Panc1 (cell line): ENCODE measurements around the gene RGS14. TPM values are rescaled to one million over a fixed set of nuclear protein-coding genes. Genes with fewer than 3 reads are reported as not detected.

Experiments
- ATAC-seq: fragments of 200-7000 bp; cut with Tn5 transposase; 2 replicates; pipeline ENCODE4 v1.9.1; 2020; ENCODE audit warnings: mild to moderate bottlenecking, moderate library complexity
- BruUV-seq: library from RNA; stranded (reverse); fragments of 400-500 nt; replicated peaks from 2 replicates; lab custom pipeline; 2021; lab: Mats Ljungman, UMichigan
- CTCF ChIA-PET: fragments of 300-600 bp; sonication (Branson Sonifier 250); formaldehyde crosslinking; loops from one replicate; lab custom pipeline; 2022; ENCODE audit warnings: antibody characterized with exemption; lab: Charles Lee
- POLR2A ChIA-PET: fragments of 300-600 bp; sonication (Branson Sonifier 250); formaldehyde crosslinking; loops from one replicate; lab custom pipeline; 2022; ENCODE audit warnings: antibody characterized with exemption; lab: Charles Lee
- DNase-seq: peaks from one replicate; pipeline ENCODE4 v3.0.0-alpha.2; 2010; ENCODE audit warnings: low read depth, low spot score
- H3K27ac ChIP-seq: 2 replicates; pipeline ENCODE4 v1.5.1; 2011; ENCODE audit warnings: mild to moderate bottlenecking, low read length, inconsistent platforms
- H3K27me3 ChIP-seq: fragments of 200-500 bp; sonication (Bioruptor generic); 2 replicates; pipeline ENCODE4 v1.6.0; 2014; ENCODE audit warnings: low read length, inconsistent platforms; ENCODE audit not compliant: control insufficient read depth, insufficient read depth
- H3K36me3 ChIP-seq: fragments of 200-500 bp; sonication (Bioruptor generic); 2 replicates; pipeline ENCODE4 v1.5.1; 2014; ENCODE audit warnings: inconsistent platforms, mild to moderate bottlenecking, low read length, moderate library complexity; ENCODE audit not compliant: control insufficient read depth, insufficient read depth
- H3K4me1 ChIP-seq: 2 replicates; pipeline ENCODE4 v1.5.1; 2011; ENCODE audit warnings: inconsistent platforms, mild to moderate bottlenecking, low read length, moderate library complexity; ENCODE audit not compliant: control insufficient read depth, insufficient read depth
- H3K4me3 ChIP-seq, 2 experiments: 2 replicates each; pipeline ENCODE4 v1.5.1; 2011 to 2012; ENCODE audit warnings: low read depth in 2 of 2, low read length in 2 of 2, mild to moderate bottlenecking in 2 of 2, inconsistent platforms in 1 of 2, moderate library complexity in 1 of 2
- H3K9me3 ChIP-seq: fragments of 200-500 bp; sonication (Bioruptor generic); 2 replicates; pipeline ENCODE4 v1.5.1; 2014; ENCODE audit warnings: low read depth, mild to moderate bottlenecking, inconsistent platforms, low read length, moderate library complexity; ENCODE audit not compliant: control insufficient read depth, insufficient read depth
- CTCF ChIP-seq: fragments of 450-650 bp; IDR thresholded peaks from 2 replicates; pipeline ENCODE4 v1.5.1; 2017; ENCODE audit warnings: mild to moderate bottlenecking
- POLR2AphosphoS5 ChIP-seq: IDR thresholded peaks from 2 replicates; pipeline ENCODE4 v1.6.1; 2012; ENCODE audit warnings: mild to moderate bottlenecking, low read depth, low read length, moderate library complexity
- REST ChIP-seq, 2 experiments: IDR thresholded peaks; 2 replicates each; pipeline ENCODE4 v1.6.1; 2011 to 2012; ENCODE audit warnings: low read depth in 2 of 2, control low read depth in 1 of 2, low read length in 1 of 2, mild to moderate bottlenecking in 1 of 2, moderate library complexity in 1 of 2; ENCODE audit not compliant: insufficient read depth in 1 of 2
- SIN3A ChIP-seq: IDR thresholded peaks from 2 replicates; pipeline ENCODE4 v1.6.1; 2012; ENCODE audit warnings: low read depth, mild to moderate bottlenecking, low read length, moderate library complexity, borderline replicate concordance; ENCODE audit not compliant: insufficient read depth
- TCF7L2 ChIP-seq: IDR thresholded peaks from 2 replicates; pipeline ENCODE4 v1.6.1; 2011; ENCODE audit warnings: mild to moderate bottlenecking, low read depth, low read length, inconsistent platforms
- in situ Hi-C: cut with HindIII; loops from 2 replicates; pipeline ENCODE4 v1.10.0; 2016; ENCODE audit warnings: low sequenced_read_pairs, low pct_unique_long_range_greater_than_20kb
- intact Hi-C: fragments of 100-400 bp; cut with micrococcal nuclease; formaldehyde crosslinking; loops from one replicate; pipeline ENCODE4 v1.10.0; 2022; ENCODE audit not compliant: unreplicated experiment
- total RNA-seq: library from RNA; stranded (reverse); gene quantifications from one replicate; pipeline ENCODE4 v1.2.1, GENCODE V29; 2021; ENCODE audit not compliant: unreplicated experiment

Gene RGS14
- total RNA-seq, 1 experiment from 2014 or later: 13.5 TPM

- no peak for DNase-seq
- H3K27me3 ChIP-seq: no peaks in the 10 kb centered on the region
- ChIA-PET CTCF (interaction anchor here (1.6 kb wide), 1 partner anchor 79 kb away, joined by 5 read pairs; no protein-coding TSS in a partner anchor), POLR2A (no interaction called here)
- intact Hi-C loops (loop anchor here (10.0 kb wide), 1 partner anchor 143 kb away; no protein-coding TSS in a partner anchor), in situ Hi-C loops (no loop called here)
- TF ChIP-seq REST (IDR thresholded peaks at IDR 0.05; ENCODE audit: insufficient read depth in 1 of 2, low read depth in 2 of 2, low read length in 1 of 2) (no peak), CTCF (no peak), TCF7L2 (no peak), POLR2AphosphoS5 (no peak), SIN3A (no peak)
- no peaks in the 10 kb centered on the region for H3K9me3 ChIP-seq
- peak; percentile 30 for ATAC-seq
- no peaks in the 10 kb centered on the region; the same call in none of the 2 replicates for H3K36me3 ChIP-seq
- H3K4me3 ChIP-seq: peak overlapping the region; percentile 39 to 58
- no TSS peak for BruUV-seq
- H3K4me1 ChIP-seq: peaks cover 12% of the 10 kb centered on the region
- H3K27ac ChIP-seq: no peak overlapping the region; the same call in 1 of the 2 replicates
Measured at GRCh38 chr5:177311392-177311722, 46.4 kb upstream of the RGS14 start.

- CTCF ChIA-PET: no interaction called here
- no peak for DNase-seq
- Histone ChIP-seq H3K27ac (peak within 1 kb of the TSS; percentile 76), H3K9me3 (no peaks in the 10 kb centered on the region), H3K4me1 (peaks cover 12% of the 10 kb centered on the region), H3K27me3 (no peaks in the 10 kb centered on the region), H3K36me3 (no peaks in the 10 kb centered on the region; the same call in 1 of the 2 replicates), H3K4me3 (peak within 1 kb of the TSS; percentile 39 to 58)
- peak; percentile 69 for ATAC-seq
- in situ Hi-C loops (no loop called here), intact Hi-C loops (loop anchor here (10.0 kb wide), 1 partner anchor 143 kb away; no protein-coding TSS in a partner anchor)
- TF ChIP-seq SIN3A (no peak; the same call in 1 of the 2 replicates), POLR2AphosphoS5 (peak; percentile 44; the same call in 1 of the 2 replicates), CTCF (no peak)
- BruUV-seq: no TSS peak
- POLR2A ChIA-PET: no interaction called here
Measured at GRCh38 chr5:177311723-177312648, 45.7 kb upstream of the RGS14 start, which contains the start of gene MXD3. Gene MXD3, minus strand, starts transcription at chr5:177311898. Its CDS starts 68 bp downstream, at chr5:177311830.
